Loucy (cell line): Measurements from ENCODE around the gene UBE2F.

Experiments used
- H2AFZ ChIP-seq: fragments of 200-600 bp; sonication (generic); 2 replicates; pipeline ENCODE4 v1.6.0; 2016; ENCODE audit warnings: antibody characterized with exemption, mild to moderate bottlenecking, low read length, moderate library complexity
- H3F3A ChIP-seq: fragments of 200-600 bp; 2 replicates; pipeline ENCODE4 v1.6.0; 2016; ENCODE audit warnings: antibody characterized with exemption, low read depth, mild to moderate bottlenecking
- H3K27me3 ChIP-seq: fragments of 200-600 bp; sonication (generic); 2 replicates; pipeline ENCODE4 v1.6.1; 2014; ENCODE audit warnings: low read length, mild to moderate bottlenecking; ENCODE audit not compliant: insufficient read depth, poor library complexity, severe bottlenecking
- H3K36me3 ChIP-seq: fragments of 200-600 bp; sonication (generic); 2 replicates; pipeline ENCODE4 v1.6.1; 2016; ENCODE audit warnings: low read length; ENCODE audit not compliant: insufficient read depth
- H3K4me1 ChIP-seq: fragments of 200-600 bp; sonication (generic); 2 replicates; pipeline ENCODE4 v1.5.1; 2014; ENCODE audit warnings: low read length, mild to moderate bottlenecking; ENCODE audit not compliant: insufficient read depth, poor library complexity, severe bottlenecking
- H3K4me2 ChIP-seq: fragments of 200-600 bp; sonication (generic); 2 replicates; pipeline ENCODE4 v1.6.0; 2014; ENCODE audit warnings: antibody characterized with exemption, low read length, low read depth, mild to moderate bottlenecking; ENCODE audit not compliant: poor library complexity, severe bottlenecking
- H3K4me3 ChIP-seq: fragments of 200-600 bp; sonication (generic); 2 replicates; pipeline ENCODE4 v1.5.1; 2014; ENCODE audit warnings: low read length, mild to moderate bottlenecking, mixed read lengths; ENCODE audit not compliant: poor library complexity, severe bottlenecking
- H3K79me2 ChIP-seq: fragments of 200-600 bp; sonication (generic); 2 replicates; pipeline ENCODE4 v1.6.1; 2014; ENCODE audit warnings: low read length; ENCODE audit not compliant: insufficient read depth
- H3K9ac ChIP-seq: fragments of 200-600 bp; sonication (generic); 2 replicates; pipeline ENCODE4 v1.6.0; 2014; ENCODE audit warnings: mild to moderate bottlenecking, low read depth, low read length, moderate library complexity; ENCODE audit not compliant: poor library complexity, severe bottlenecking
- H3K9me2 ChIP-seq: fragments of 200-600 bp; sonication (generic); replicated peaks from 2 replicates; pipeline ENCODE4 v1.6.1; 2016; ENCODE audit warnings: low read depth, low read length, mixed read lengths
- H3K9me3 ChIP-seq: fragments of 200-600 bp; sonication (generic); 2 replicates; pipeline ENCODE4 v1.6.1; 2014; ENCODE audit warnings: mild to moderate bottlenecking, antibody characterized with exemption, low read length, low read depth; ENCODE audit not compliant: insufficient read depth
- H4K20me1 ChIP-seq: fragments of 200-600 bp; sonication (generic); 2 replicates; pipeline ENCODE4 v1.6.0; 2014; ENCODE audit warnings: antibody characterized with exemption, low read length, mild to moderate bottlenecking; ENCODE audit not compliant: insufficient read depth, poor library complexity, severe bottlenecking
- EZH2phosphoT487 ChIP-seq: fragments of 200-600 bp; IDR thresholded peaks from 2 replicates; pipeline ENCODE4 v1.6.1; 2018; ENCODE audit warnings: antibody characterized with exemption, mild to moderate bottlenecking, moderate library complexity, borderline replicate concordance
- TF ChIP-seq, protein P1 (sequence below): fragments of 200-600 bp; sonication (generic); conservative IDR thresholded peaks from 2 replicates; pipeline ENCODE4 v1.5.1; 2014; ENCODE audit warnings: mild to moderate bottlenecking, antibody characterized with exemption, low read length

Gene UBE2F, protein sequence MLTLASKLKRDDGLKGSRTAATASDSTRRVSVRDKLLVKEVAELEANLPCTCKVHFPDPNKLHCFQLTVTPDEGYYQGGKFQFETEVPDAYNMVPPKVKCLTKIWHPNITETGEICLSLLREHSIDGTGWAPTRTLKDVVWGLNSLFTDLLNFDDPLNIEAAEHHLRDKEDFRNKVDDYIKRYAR

DNA sequence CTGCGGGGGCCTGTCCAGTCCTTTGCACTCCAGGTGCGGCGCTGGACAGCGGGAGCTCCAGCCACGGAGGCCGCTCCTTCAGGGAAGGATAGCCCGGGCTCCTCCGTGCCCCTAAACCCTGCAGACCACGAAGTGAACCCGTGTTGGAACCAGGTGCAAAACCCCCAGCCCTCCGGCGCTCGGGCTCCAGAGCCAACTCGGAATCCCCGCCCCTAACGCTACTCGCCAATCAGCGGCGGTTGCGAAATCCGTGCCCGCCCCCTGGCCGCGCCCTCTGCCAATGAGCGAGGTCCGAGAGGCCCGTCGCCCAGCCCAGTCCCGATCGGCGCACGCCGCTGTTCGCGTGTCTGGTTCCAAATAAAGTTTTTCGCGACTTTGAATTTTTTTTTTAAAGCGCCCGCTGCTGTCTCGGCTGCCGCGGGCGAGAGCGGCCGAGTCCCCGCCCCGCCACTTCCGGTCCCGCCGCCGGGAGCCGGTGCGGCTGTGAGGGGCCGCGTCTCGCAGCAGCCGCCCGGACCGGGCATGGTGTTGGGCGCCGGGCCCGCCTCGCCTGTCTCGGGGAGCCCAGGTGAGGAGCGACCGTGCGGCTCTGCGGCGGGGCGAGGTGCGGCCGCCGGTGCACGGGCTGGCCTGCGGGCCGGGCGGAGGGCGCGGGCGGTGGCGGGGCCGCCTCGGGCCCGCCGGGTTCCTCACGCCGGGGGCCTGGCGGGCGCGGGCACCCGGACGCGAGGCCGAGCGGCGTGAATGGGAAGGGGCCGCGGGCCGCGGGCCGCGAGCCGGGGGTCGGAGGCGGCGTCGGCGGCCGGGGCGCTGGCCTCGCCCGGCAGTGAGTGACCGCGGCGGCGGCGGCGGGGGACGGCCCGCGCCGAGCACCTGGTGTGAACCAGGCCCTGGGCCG lies at the start of gene UBE2F:
UBE2F (plus strand) TSS at position 450 of the 898 bp plus-strand sequence. CDS start 6,094 bp downstream, outside the sequence.
- no peaks in the 10 kb centered on the region for H3F3A ChIP-seq
- peaks cover 29% of the 10 kb centered on the region for H4K20me1 ChIP-seq
- H3K9ac ChIP-seq: peak within 1 kb of the TSS; percentile 76
- peaks cover 30% of the 10 kb centered on the region for H3K4me1 ChIP-seq
- no peaks in the 10 kb centered on the region for H3K36me3 ChIP-seq
- TF ChIP-seq EZH2phosphoT487: no peak
- TF ChIP-seq, protein P1, sequence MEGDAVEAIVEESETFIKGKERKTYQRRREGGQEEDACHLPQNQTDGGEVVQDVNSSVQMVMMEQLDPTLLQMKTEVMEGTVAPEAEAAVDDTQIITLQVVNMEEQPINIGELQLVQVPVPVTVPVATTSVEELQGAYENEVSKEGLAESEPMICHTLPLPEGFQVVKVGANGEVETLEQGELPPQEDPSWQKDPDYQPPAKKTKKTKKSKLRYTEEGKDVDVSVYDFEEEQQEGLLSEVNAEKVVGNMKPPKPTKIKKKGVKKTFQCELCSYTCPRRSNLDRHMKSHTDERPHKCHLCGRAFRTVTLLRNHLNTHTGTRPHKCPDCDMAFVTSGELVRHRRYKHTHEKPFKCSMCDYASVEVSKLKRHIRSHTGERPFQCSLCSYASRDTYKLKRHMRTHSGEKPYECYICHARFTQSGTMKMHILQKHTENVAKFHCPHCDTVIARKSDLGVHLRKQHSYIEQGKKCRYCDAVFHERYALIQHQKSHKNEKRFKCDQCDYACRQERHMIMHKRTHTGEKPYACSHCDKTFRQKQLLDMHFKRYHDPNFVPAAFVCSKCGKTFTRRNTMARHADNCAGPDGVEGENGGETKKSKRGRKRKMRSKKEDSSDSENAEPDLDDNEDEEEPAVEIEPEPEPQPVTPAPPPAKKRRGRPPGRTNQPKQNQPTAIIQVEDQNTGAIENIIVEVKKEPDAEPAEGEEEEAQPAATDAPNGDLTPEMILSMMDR: no peak
- peak within 1 kb of the TSS; percentile 92 for H3K4me2 ChIP-seq
- peak within 1 kb of the TSS; percentile 87 for H3K4me3 ChIP-seq
- H3K27me3 ChIP-seq: no peaks in the 10 kb centered on the region
- H2AFZ ChIP-seq: peak within 1 kb of the TSS; percentile 94
- H3K79me2 ChIP-seq: peaks cover 46% of the 10 kb centered on the region
- no peaks in the 10 kb centered on the region for H3K9me2 ChIP-seq
- no peaks in the 10 kb centered on the region; the same call in 1 of the 2 replicates for H3K9me3 ChIP-seq

DNA sequence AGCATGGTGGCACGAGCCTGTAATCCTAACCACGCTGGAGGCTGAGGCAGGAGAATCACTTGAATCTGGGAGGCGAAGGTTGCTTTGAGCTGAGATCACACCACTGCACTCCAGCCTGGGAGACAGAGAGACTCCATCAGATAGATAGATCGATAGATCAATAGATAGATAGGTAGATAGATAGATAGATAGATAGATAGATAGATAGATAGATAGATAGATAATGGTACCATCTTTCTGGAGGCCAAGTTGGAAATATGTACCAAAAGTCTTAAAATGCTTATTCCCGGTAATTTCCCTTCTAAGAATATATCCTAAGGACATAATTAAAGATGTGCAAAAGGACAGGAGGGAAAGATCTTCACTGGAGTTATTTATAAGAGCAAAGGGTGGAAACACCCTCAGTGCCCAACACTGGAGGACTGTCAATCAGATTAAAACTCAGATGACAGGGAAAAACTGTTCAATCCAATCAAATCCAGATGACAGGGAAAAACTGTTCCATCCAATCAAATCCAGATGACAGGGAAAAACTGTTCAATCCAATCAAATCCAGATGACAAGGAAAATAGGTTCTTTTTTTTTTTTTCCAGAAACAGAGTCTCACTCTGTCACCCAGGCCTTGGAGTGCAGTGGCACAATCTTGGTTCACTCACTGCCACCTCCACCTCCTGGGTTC lies 49.0 kb upstream of the UBE2F start:
- H3K9me2 ChIP-seq: no peaks in the 10 kb centered on the region
- peaks cover 10% of the 10 kb centered on the region for H3K4me1 ChIP-seq
- no peaks in the 10 kb centered on the region for H3F3A ChIP-seq
- no peaks in the 10 kb centered on the region for H3K27me3 ChIP-seq
- TF ChIP-seq, protein P1: no peak
- TF ChIP-seq EZH2phosphoT487: no peak
- H4K20me1 ChIP-seq: no peaks in the 10 kb centered on the region
- H2AFZ ChIP-seq: no peak overlapping the region
- no peaks in the 10 kb centered on the region for H3K79me2 ChIP-seq
- no peak overlapping the region for H3K4me3 ChIP-seq
- no peaks in the 10 kb centered on the region for H3K36me3 ChIP-seq
- H3K9me3 ChIP-seq: no peaks in the 10 kb centered on the region
- no peak overlapping the region for H3K9ac ChIP-seq
- H3K4me2 ChIP-seq: no peak overlapping the region

DNA sequence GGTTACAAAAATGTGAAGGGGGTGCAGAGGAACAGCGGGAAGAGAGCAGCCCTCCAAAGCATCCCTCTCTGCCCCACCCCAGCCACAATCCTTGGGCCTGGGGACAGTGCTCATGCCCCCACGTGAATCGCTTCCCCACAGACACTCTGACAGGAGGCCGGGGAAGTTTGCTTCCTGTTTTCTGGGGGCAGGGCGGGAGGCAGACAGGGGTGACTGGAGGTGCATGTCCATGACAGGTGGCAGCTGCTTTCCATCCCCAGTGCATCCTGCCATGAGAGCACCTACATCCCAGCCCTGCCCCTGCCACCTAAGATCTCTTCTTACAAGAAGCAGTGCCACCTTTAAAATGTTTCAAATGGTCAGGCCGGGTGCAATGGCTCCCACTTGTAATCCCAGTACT lies 47.2 kb upstream of the UBE2F start:
- Histone ChIP-seq H3K27me3 (no peaks in the 10 kb centered on the region), H3K36me3 (no peaks in the 10 kb centered on the region), H3K9ac (no peak overlapping the region), H3K4me2 (no peak overlapping the region), H2AFZ (no peak overlapping the region), H3F3A (no peaks in the 10 kb centered on the region), H3K79me2 (no peaks in the 10 kb centered on the region), H3K4me3 (no peak overlapping the region), H3K9me3 (no peaks in the 10 kb centered on the region), H3K4me1 (peaks cover 10% of the 10 kb centered on the region), H4K20me1 (no peaks in the 10 kb centered on the region), H3K9me2 (no peaks in the 10 kb centered on the region)
- TF ChIP-seq, protein P1: no peak
- no peak for TF ChIP-seq EZH2phosphoT487
